ENCODE data around the gene CCNG2.

- TF ChIP-seq CEBPB (IDR thresholded peaks at IDR 0.05; ENCODE audit: low read depth) (no peak), SIN3A (IDR thresholded peaks at IDR 0.05; ENCODE audit: low read depth) (no peak), CTCF (IDR thresholded peaks at IDR 0.05 in 2 of 3, conservative IDR thresholded peaks at IDR 0.05 in 1 of 3; ENCODE audit: borderline replicate concordance in 1 of 3, insufficient read depth in 1 of 3, low read depth in 2 of 3, low read length in 2 of 3) (no peak), ZFX (IDR thresholded peaks at IDR 0.05) (no peak), ATF3 (IDR thresholded peaks at IDR 0.05) (no peak), EZH2 (IDR thresholded peaks at IDR 0.05) (no peak), POLR2A (IDR thresholded peaks at IDR 0.05; ENCODE audit: borderline replicate concordance, extremely low read depth, insufficient read depth, insufficient read length) (no peak), YY1 (IDR thresholded peaks at IDR 0.05; ENCODE audit: extremely low read depth, insufficient replicate concordance, low read depth, low read length) (no peak)
Observed at GRCh38 chr4:77179519-77179918, 22.5 kb downstream of the CCNG2 start.
